NCI-H526 treated with DMSO at 0.1 percent for 48 hours (cell line): ENCODE measurements around the gene EEF2KMT.
"Not testable (repeated sequence)": the region's sequence is repeated elsewhere in the genome, so short reads cannot be mapped to it uniquely, and the experiment has no call there.

Experiments used
- DNase-seq: peaks from one replicate; lab custom pipeline; 2025; lab: John Stamatoyannopoulos, UW

The EEF2KMT gene

GRCh38 chr16:5070431-5071186, 27.0 kb downstream of the EEF2KMT start:
- no peak for DNase-seq

DNA sequence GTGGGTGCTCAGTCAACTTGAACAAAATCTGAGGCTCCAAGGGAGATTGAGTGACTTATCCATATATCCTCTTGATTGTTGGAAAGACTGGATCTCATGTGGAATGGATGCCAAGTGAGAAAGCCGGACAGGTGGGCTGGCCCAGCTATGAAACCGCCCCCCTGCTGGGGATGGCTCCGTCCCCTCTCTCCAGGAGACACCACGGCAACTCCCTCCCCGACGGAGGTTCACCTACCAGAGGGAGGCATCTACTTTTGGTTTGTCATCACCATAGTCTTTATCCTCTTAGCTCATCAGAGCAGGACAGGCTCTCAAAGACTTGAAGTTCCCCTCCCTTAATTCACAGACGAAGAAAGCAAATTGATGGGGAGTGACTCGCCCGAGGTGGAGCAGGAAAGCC, 27.7 kb downstream of the EEF2KMT start:
- no peak for DNase-seq

GRCh38 chr16:5069048-5069447, 28.5 kb downstream of the EEF2KMT start:
- no peak for DNase-seq

DNA sequence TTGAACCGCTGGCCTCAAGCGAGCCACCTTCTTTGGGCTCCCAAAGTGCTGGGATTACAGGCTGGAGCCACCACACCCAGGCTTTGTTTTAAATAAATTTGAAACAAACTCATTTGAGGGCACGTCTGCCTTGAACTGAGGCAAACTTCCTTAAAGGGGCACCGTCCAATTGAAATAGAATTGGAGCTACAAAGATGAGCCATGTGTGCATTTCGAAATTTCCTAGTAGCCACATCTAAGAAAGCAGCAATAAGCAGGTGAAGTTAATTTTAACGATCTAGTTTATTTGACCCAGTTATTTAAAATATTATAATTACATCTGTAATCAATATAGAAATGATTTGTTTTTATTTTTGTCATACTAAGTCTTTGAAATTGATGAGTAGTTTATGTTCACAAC, 31.1 kb downstream of the EEF2KMT start:
- no peak for DNase-seq

DNA sequence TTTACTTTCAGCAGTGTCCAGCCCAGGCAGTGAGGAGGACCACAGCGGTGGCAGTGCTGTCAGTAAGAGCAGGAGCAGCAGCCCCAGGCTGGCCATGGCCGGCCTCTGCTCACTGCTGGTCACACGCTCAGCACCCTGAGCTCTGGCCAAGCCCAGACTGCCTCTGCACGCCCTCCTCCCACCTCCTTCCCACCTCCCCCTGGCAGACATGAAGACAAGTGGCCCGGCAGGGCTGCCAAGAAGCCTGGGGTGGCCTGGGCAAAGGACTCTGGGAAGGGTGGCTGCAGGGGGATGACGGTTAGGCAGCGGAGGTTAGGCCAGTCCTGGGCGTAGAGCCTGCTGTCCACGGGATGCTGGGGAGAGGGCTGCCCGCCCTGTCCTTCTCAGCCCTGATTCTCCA, 31.8 kb downstream of the EEF2KMT start, which contains the start of gene C16orf89:
Gene C16orf89 (minus strand): TSS at position 144 of the 400 bp plus-strand sequence. CDS start 48 bp downstream, at position 96.
- DNase-seq: no peak

DNA sequence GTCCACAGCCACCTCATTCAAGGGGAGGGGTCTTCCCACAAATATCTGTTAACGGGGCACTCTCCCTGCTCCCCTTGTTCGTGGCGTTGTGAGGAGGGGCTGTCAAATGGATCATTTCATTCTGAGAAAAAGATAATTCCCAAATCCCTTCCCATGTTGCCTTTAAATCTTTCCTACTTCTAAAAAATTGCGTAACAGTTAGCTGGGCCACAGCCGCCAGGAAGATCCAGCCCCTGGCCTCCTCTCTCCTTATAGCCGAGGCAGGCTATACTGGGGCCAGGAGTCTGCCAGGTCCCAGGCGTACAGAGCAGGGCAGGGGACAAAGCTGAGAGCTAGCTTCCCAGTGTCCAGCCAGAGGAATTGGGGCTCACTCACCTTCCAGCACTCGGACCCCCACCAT, 32.3 kb downstream of the EEF2KMT start:
- no peak for DNase-seq

DNA sequence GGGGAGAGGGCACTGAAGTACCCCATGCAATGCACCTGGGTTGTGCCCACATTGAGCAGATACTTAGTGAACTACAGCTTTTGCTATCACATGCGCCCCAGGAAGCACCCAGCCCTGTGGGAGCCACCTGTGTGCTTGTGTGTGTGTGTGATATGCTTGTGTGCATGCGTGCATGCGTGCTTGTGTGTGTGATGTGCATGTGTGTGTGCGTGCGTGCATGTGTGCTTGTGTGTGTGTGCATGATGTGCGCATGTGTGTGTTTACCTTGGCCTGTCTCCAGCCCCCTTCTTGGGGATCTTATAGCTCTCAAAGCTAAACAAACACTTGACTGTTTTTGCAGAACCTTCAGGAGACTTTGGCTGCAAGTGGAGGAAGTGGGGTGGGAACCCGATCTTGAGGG, 32.7 kb downstream of the EEF2KMT start:
- DNase-seq: no peak

- DNase-seq: no peak
Measured at GRCh38 chr16:5062790-5063765, 34.5 kb downstream of the EEF2KMT start.

DNA sequence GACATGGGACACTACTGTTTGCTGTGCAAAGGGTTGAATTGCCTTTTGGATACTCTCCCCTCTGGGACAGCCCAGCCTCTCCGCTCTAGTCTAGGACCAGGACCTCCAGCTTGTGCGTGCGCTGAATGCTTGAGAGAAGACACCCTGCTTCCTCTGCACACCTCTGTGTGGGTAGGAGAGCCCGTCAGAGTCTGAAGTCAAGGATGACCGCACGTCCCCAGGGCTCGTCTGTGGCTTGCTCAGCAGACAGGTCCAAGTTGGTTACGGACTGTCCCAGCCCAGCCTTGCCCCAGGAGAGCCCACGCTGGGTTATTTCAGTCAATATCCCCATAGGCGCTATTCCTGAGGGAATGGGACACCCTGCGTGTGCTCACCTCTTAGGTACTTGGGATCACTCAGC, 35.5 kb downstream of the EEF2KMT start:
- DNase-seq: no peak

- DNase-seq: no peak
Measured at GRCh38 chr16:5060073-5060641, 37.4 kb downstream of the EEF2KMT start.

- no peak for DNase-seq
Measured at GRCh38 chr16:5059386-5060072, 38.1 kb downstream of the EEF2KMT start.

GRCh38 chr16:5058476-5058875, 39.1 kb downstream of the EEF2KMT start:
- no peak for DNase-seq

GRCh38 chr16:5056352-5056751, 41.2 kb downstream of the EEF2KMT start:
- peak; percentile 1 for DNase-seq

GRCh38 chr16:5054876-5055865, 42.4 kb downstream of the EEF2KMT start:
- DNase-seq: no peak

DNA sequence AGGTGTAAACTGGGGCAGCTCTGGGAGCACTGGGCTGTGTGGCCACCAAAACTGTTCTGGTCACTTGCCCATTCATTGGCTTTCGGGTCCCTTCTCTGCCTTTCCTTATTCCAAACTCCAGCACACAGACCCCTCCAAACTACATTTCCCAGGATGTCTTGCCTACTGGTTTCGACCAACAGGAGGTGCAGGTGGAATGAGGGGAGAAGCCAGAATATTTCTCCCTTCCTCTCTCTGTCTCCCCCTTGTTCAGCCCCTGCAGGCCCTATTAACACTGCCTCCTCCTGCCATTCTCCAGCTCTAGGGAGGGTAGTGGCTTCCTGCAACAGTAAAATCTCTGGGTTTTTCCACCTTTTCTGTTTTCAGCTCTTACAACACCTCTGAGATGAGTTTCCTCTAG, 50.7 kb downstream of the EEF2KMT start:
- DNase-seq: no peak

DNA sequence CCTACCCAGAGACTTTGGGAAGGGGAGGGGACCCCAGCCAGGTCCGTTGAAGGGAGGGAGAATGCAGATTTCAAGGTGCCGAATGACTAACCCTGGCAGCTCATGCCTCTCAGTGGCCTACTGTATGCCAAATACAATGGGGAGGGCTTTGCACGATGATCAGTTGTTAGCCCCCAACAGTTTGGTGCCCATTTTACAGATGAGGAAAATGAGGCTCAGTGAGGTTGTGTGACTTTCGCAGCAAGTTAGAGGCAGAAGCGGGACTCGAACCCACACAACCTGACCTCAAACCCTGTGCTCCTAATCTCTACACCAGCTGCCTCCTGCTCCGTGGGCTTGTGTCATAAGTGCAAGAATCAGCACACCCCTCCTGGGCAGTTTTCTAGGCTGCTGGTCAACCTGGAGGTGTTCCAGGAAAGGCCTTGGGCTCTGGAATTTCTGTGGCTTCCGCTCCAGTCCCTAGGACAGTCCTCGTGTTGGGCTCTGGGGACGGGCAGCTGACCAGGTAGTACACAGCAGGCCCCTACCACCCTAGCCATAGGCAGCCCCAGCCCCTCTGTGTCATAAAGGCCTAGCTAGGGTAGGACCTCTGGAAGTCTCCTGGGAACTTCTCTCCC, 52.0 kb downstream of the EEF2KMT start:
- DNase-seq: no peak

- not testable (repeated sequence) for DNase-seq
Measured at GRCh38 chr16:5044581-5044980, 53.0 kb downstream of the EEF2KMT start.

DNA sequence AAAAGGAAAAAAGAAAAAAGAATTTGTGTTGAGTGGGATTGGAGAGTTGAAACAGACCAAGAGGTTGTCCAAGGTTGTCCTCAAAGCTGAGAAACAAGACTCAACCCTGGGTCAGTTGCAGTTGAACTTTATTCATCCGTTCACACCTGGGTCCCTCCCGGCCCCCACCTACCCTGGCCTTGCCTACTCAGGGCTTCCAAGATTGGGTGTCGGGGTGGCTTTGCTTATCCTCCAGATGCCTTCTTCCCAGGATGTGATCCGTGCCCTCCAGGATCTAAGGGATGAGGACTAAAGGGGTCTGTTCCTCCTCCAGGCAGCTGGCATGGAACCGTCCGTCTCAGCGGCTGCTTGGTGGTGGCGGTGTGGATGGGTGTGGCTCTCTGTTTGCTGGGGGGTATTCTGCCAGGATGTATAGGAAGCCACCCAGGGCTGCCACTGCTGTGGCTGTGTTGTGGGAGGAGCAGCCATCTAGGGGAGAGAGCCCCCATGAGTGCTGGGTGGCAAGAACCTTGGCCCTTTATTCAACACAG, 53.5 kb downstream of the EEF2KMT start:
- no peak for DNase-seq

GRCh38 chr16:5042574-5043171, 54.9 kb downstream of the EEF2KMT start:
- no peak for DNase-seq
